ENCODE data around the gene MTA1. TPM values are rescaled to one million over a fixed set of nuclear protein-coding genes. Genes with fewer than 3 reads are reported as not detected.

MTA1 gene
- total and polyA plus RNA-seq, 2 of the 8 experiments (the other 6 are each of a cell fraction or from before 2014, with no cell fraction given): 73.9 to 221 TPM

DNA sequence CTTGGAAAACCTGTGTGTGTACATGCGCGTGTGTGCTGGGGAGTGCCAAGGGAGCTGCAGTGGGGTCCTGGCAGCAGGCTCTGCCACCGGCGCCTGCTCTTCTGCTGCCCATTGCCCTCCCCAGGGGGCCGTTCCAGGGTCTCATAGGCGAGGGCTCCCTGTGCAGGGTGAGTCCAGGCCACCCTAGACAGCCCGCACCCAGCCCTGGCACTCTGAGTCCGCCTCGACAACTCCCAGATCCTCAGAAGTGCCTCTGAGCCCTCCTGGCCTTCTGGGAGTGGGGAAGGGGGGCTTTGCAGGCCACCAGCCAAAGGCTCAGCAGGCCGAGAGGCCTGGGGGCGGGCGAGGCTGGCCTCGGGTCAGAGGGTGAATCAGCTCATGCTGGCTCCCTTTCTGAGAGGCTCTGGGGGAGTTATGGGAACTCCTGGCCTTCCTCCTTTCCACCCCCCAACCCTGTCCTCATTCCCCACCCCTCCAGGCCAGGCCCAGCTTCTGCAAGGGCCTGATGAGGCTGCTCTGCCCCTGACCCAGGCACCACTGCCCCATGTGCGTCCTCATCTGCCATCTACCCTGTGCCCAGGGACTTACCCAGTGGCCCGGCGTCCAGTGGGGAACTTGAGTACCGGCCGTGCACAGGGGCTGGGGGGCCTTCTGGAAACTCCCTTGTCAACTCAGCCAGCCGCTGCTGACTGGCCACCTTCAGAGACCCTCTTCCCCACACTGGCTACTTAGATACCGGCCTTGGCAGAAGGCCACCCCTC lies 69.3 kb downstream of the MTA1 start:
- H3K79me2 ChIP-seq (ENCODE audit: control insufficient read depth in 1 of 2, insufficient read depth in 2 of 2, low read length in 2 of 2): no peaks in the 10 kb centered on the region
- no peak overlapping the region for H2BK20ac ChIP-seq (ENCODE audit: low read length)
- peaks cover 30 to 51% (median 49%) of the 10 kb centered on the region in 4 experiments for H3K27me3 ChIP-seq (replicated peaks in 1 of 4; ENCODE audit: control insufficient read depth in 3 of 4, extremely low read depth in 1 of 4, insufficient read depth in 3 of 4, low read length in 3 of 4)
- peaks cover 9% of the 10 kb centered on the region; the same call in 1 of the 2 replicates for H3K23me2 ChIP-seq (ENCODE audit: low read depth, low read length)
- H3K9ac ChIP-seq (replicated peaks in 1 of 4; ENCODE audit: extremely low read depth in 1 of 4, low read depth in 3 of 4, low read length in 3 of 4): no peak overlapping the region
- no peak overlapping the region for H4K5ac ChIP-seq (ENCODE audit: insufficient read length, low read depth, low read length)
- H4K8ac ChIP-seq (ENCODE audit: extremely low read depth, insufficient read depth, low read length): no peak overlapping the region; the same call in 1 of the 2 replicates
- H3K14ac ChIP-seq (ENCODE audit: insufficient read length): no peak overlapping the region
- no peaks in the 10 kb centered on the region for H3K9me3 ChIP-seq (ENCODE audit: insufficient read depth in 2 of 2, low read depth in 1 of 2, low read length in 1 of 2)
- no peak overlapping the region for H3K27ac ChIP-seq (ENCODE audit: low read depth, low read length)
- H3K4ac ChIP-seq (replicated peaks; ENCODE audit: insufficient read length, low read depth, low read length): no peak overlapping the region
- no peak overlapping the region for H2BK15ac ChIP-seq (ENCODE audit: low read length)
- H2BK5ac ChIP-seq (ENCODE audit: low read depth, low read length): no peak overlapping the region
- no peak overlapping the region for H3K23ac ChIP-seq (ENCODE audit: insufficient read length)
- peaks cover 0 to 20% (median 5%) of the 10 kb centered on the region in 4 experiments; a peak in 5 of 7 replicates for H3K4me1 ChIP-seq (replicated peaks in 1 of 4; ENCODE audit: control insufficient read depth in 3 of 4, insufficient read depth in 4 of 4, low read length in 3 of 4)
- no peak overlapping the region for H2AFZ ChIP-seq (ENCODE audit: low read length)
- no peak overlapping the region for H3K18ac ChIP-seq (ENCODE audit: extremely low read depth, low read length)
- H3K79me1 ChIP-seq (ENCODE audit: low read depth, low read length): no peaks in the 10 kb centered on the region
- DNase-seq (ENCODE audit: low read depth in 1 of 2, low spot score in 2 of 2): no peak
- 81% methylated on average over 17 of the region's 20 CpGs; no CpG with 5 or more reads in 1 of the 2 experiments for WGBS, 2 experiments (ENCODE audit: extremely low coverage in 1 of 2, insufficient coverage in 1 of 2, insufficient read length in 1 of 2, insufficient replicate concordance in 2 of 2, low coverage in 1 of 2, low lambda C conversion rate in 2 of 2, missing lambda C conversion rate in 1 of 2)
- H3K36me3 ChIP-seq (ENCODE audit: control insufficient read depth in 2 of 4, insufficient read depth in 4 of 4, low read length in 3 of 4): no peaks in the 10 kb centered on the region; a peak in 2 of 8 replicates
- H3K56ac ChIP-seq (replicated peaks; ENCODE audit: insufficient read length, low read depth, low read length): no peak overlapping the region
- peak overlapping the region in 1 of 4 experiments; percentile 77; a peak in 2 of 8 replicates for H3K4me3 ChIP-seq (ENCODE audit: extremely low read depth in 1 of 4, insufficient read depth in 2 of 4, low read depth in 3 of 4, low read length in 4 of 4)
- ChIA-PET CTCF (ENCODE audit: partially characterized antibody) (interaction anchor here (0.6 to 2.6 kb wide), 24 partner anchors 8 to 711 kb away, joined by 3 to 33 read pairs (median 5); no protein-coding TSS in a partner anchor), POLR2A (ENCODE audit: partially characterized antibody) (interaction anchor here (2.2 to 2.8 kb wide), 2 partner anchors 8 to 13 kb away, joined by 8 to 9 read pairs; no protein-coding TSS in a partner anchor)
- no peak overlapping the region for H4K91ac ChIP-seq (replicated peaks; ENCODE audit: insufficient read length, low read length)
- no peak overlapping the region for H2BK120ac ChIP-seq (replicated peaks; ENCODE audit: low read depth, low read length)
- H3K4me2 ChIP-seq (ENCODE audit: insufficient read depth in 1 of 2, low read depth in 2 of 2, low read length in 2 of 2): peak overlapping the region in 1 of 2 experiments; percentile 37; a peak in 2 of 4 replicates
- no peak overlapping the region for H2BK12ac ChIP-seq (ENCODE audit: low read depth, low read length)
- H2AK5ac ChIP-seq (ENCODE audit: low read depth, low read length): peak overlapping the region; percentile 48; the same call in 1 of the 2 replicates
- no peak for FAIRE-seq
- H4K20me1 ChIP-seq (replicated peaks in 1 of 2; ENCODE audit: control insufficient read depth in 1 of 2, insufficient read depth in 2 of 2, low read length in 2 of 2): peaks cover 0 to 16% of the 10 kb centered on the region in 2 experiments
- TF ChIP-seq ASH2L (IDR thresholded peaks at IDR 0.05; ENCODE audit: low read length) (no peak), GTF2F1 (IDR thresholded peaks at IDR 0.05; ENCODE audit: borderline replicate concordance, low read depth, low read length) (no peak), HDAC2 (IDR thresholded peaks at IDR 0.05; ENCODE audit: borderline replicate concordance in 1 of 2, low read depth in 2 of 2, low read length in 2 of 2) (no peak), CBX8 (IDR thresholded peaks at IDR 0.05; ENCODE audit: borderline replicate concordance, low read depth, low read length) (no peak), KDM4A (IDR thresholded peaks at IDR 0.05; ENCODE audit: low read depth, low read length, severe bottlenecking) (no peak), KDM1A (IDR thresholded peaks at IDR 0.05; ENCODE audit: borderline replicate concordance, low read length) (no peak), SRF (IDR thresholded peaks at IDR 0.05; ENCODE audit: low read depth, low read length) (no peak), POU5F1 (IDR thresholded peaks at IDR 0.05; ENCODE audit: low read depth, low read length) (no peak), NANOG (IDR thresholded peaks at IDR 0.05; ENCODE audit: insufficient read depth, low read depth, low read length, poor library complexity, severe bottlenecking) (no peak)
- TF ChIP-seq, protein P1, sequence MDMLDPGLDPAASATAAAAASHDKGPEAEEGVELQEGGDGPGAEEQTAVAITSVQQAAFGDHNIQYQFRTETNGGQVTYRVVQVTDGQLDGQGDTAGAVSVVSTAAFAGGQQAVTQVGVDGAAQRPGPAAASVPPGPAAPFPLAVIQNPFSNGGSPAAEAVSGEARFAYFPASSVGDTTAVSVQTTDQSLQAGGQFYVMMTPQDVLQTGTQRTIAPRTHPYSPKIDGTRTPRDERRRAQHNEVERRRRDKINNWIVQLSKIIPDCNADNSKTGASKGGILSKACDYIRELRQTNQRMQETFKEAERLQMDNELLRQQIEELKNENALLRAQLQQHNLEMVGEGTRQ (IDR thresholded peaks at IDR 0.05; ENCODE audit: low read length): no peak

Measured in H1 (cell line).